Femur (tissue), 1 donor: ENCODE data around the gene SDHB.

Experiments used
- DNase-seq: peaks from one replicate; pipeline ENCODE4 v3.0.0-alpha.2; 2017

SDHB gene

DNA sequence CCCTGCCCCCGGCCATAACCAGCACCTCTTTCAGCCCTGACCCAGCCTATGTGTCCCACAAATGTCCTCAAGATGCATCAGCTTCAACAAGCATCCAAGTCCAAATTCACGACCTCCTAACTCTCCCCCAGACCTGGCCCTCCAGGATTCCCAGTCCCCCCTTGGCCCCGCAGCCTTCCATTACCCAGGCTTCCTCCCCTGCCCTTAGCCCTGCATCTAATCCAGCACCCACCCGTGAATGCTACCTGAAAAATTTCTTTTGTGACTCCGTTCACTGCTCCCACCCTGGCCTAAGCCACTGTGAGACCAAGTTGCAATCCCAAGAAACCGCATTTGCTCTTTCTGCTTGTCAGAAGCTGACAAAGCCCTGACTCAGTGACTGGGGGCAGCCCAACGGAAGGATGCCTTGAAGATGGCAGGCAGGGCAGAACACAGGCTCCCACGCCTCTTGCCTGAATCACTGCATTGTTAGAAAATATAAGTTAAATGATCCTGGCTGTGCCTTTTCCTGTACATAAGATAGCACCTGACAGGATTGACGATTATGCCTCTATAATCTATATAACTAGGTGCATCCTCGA is 72.5 kb downstream of the SDHB start:
- DNase-seq: no peak

DNA sequence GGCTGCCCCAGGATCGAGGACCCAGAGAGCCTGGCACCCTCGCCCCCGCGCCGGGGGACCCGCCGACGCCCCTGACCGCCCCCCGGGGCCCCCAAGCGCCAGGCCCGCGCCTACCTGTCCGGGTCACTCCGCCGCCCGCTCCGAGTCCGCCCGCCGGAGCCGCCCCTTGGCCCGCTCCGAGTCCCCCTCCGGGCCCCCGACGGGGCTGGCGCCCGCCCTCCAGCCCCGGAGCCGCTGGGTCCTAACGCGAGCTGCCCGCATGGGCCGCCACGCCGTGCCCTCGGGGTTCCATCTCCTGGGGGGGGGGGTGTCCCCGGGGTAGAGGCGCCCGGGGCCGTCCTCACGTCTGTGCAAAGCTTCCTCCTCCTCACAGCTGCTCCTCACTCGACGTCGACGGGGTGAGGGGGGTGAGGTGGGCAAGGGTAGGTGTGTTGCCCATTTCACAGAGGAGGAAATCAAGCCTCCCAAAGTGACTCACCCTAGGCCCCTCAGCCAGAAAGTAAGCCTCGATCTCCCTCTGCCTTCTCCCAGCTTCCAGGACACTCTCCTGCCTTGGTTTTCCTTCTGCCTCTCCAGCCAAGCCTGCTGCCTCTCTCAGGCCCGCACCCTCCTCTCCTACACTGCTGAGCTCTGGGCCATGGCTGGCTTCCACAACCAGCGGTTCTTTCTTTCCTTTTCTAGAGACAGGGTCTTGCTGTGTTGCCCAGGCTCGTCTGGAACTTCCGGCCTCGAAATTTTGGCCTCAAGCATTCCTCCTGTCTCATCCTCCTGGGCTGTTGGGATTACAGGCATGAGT is 73.2 kb downstream of the SDHB start, which contains the start of gene MFAP2:
MFAP2 (minus strand) TSS at position 148 of the 796 bp plus-strand sequence. CDS start 2,347 bp downstream, outside the sequence.
- peak; percentile 71 for DNase-seq

DNA sequence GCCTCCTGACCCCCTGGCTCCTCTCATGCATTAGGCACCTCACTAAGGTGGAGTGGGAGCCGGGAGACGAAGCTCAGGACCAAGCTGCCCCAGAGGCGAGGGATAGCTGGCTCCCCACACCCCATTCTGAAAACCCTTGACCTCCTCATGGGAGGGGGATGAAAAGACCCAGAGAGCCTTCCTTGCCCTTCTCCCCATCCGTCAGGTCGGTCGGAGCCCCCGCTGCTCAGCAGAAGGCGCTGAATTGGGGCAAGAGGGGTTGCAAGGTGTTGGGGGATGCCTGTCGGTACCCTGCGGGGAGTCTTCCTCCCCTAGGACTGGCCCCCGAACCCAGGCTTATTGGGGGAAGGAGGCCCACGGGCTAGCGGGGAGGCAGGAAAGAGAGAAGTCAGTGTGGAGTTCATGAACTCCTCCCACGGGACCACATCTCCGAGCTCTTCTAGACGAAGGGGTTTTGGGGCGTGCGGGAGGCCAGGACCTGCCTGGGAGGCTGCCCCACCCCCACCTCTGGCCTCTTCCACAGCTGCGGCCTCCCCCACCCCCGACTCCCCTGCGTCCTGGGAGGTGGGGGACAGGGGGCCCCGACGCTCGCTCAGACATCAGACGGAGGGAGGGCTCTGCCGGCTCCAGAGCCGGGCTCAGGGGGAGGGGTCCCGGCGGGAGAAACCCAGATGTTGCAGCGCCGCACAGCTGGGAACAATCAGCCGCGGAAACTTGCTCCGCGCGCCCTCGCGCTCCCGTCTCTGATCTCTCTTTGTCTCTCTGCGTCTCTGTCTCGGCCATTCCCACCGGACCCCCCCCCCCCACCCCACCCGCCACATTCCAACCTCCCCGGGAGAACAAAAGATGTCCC is 74.1 kb downstream of the SDHB start:
- DNase-seq: peak; percentile 69

DNA sequence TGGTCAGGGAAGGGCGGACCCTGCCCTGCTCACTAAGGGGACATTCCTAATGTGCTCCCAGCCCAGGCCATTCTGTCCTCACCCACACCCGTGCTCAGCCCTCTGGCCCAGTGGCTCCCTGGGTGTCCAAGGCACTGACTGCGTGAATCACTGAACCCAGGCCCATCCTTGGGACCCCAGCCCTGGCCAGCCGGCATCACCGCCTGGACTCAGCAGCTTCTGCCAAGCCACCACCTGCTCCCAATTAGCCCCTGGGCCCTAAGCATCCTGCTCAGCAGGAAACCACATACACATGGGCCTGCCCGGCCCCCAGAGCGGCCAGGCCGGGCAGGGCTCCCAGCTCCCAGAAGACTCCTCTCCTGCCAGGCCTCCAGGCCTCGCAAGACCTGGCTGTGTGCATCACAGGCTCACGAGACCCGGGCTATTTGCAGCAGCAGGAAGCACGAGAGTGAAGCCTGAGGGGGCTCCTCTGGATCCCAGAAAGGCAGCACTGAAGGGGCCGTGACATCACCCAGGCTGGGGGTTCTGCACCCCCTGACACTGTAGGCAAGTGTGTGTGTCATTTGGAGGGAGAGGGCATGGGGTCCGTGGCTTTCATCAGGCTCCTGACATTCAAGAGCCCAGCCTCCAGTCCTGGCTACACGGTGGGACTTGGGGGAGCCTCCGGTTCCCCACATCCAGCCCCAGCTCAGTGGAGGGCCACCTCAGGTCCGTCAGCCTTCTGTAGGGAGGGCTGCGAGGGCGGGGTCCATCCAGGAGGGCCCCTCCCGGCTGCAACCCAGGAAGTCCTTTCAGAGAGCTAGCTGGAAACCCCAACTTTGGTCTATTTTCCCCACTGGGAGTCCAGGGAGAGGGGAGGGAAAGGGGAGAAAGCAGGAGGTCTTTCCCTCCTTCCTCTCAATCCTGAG is 75.0 kb downstream of the SDHB start:
- peak; percentile 71 for DNase-seq

DNA sequence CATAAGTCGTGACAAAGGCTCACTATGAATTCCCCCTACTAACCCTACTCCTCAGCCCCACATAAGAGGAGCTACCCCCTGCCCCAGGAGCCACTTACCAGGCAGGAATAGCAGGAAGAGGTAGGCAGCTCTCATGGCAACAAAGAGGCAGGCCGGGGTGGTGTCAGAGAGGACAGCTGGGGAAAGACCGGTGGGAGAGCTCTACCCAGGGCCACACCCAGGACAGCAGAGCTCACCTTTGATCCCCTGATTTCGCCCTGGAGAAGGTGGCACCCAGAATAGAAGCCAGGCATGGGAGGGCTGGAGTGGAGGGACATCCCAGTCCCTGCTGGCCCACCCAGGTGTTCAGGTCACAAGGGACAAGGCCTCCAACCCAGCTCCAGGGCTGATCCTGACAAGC is 75.7 kb downstream of the SDHB start:
- DNase-seq: no peak

DNA sequence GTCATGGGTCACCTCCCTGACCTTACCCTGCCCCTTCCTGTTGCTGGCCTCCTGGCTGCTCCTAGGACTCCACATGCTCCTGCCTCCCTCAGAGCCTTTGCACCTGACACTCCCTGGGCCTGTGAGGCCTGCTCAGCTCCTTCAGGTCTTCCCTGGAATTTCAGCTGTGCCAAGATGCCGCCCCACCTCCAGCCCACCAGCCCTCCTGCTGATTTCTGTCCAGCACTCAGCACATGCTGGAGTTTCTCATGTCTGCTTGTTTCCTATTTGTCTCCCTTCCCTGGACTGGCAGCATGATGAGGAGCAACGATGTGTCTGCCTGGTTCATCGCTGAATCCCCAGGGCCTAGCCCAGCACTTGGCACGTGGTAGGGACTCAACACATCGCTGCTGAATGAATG is 76.5 kb downstream of the SDHB start:
- DNase-seq: no peak

DNA sequence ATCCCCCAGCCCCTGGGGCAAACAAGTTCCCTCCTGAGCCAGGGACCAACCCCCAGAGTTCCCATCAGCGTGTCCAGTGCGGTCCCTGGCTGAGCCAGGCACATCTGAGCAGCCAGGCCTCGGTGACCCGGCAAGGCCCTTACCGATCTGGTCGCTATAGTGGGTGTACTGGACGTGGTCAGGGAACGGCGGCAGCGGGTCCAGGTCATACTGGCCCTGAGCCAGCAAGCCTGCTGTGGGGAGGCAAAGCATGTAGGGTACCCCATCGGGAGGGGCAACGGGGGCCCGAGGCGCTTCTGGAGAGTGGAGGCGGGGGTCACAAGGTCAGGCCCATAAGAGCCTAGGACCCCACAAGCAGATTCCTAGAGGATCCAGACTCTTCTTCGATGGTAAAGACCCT is 76.9 kb downstream of the SDHB start:
- DNase-seq: no peak

DNA sequence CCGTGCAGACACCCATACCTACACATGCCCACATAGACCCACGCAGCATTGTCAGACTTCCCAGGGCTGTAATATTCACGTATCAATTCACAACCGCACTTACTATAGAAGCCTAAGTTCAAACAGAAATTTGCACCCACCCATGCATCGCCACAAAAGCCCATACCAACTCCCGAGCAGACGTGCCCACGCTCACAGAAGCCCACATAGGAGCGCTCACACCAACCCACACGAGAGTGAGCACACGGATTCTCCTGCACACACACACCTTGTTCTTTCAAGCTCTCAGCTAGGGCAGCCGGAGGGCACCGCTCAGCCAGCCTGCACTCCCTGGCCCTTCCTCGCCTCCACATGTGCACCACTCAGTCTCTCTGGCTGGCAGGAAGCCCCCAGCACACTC is 78.0 kb downstream of the SDHB start:
- DNase-seq: no peak

DNA sequence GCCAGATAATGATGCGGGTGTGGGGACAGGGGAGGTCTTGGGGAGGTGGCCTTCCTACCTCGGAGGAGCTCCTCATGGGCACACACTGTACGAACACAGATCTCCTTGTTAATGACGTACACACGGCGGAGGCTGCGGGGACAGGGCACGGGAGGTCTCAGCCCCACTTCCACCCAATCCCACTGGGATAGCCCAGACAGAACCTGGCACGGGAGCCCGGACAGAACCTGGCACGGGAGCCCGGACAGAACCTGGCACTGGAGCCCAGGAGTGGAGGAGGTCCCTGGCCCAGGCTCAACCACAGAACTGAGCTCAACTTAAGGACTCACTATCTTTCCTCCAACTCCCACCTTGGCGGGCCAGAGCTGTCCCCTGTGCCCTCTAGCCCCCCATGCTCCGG is 78.6 kb downstream of the SDHB start:
- DNase-seq: no peak

DNA sequence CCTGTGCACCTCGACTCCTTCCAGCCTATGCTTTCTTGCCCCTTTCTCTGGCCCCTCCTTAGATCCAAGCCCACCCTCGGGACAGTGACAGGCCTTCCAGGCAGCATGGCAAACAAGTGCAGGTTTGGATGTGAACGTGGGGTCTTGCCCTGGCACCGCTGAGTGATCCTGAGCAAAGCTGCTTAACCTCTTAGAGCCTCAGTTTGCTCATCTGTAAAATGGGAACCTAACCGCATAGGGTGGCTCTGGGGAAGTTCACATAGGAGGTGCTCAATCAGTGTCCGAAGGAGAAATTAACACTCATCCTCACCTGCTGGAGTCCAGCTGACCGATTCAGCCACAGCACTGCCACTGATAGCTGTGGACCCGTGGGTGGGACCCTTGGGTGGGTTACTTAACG is 80.6 kb downstream of the SDHB start:
- no peak for DNase-seq

DNA sequence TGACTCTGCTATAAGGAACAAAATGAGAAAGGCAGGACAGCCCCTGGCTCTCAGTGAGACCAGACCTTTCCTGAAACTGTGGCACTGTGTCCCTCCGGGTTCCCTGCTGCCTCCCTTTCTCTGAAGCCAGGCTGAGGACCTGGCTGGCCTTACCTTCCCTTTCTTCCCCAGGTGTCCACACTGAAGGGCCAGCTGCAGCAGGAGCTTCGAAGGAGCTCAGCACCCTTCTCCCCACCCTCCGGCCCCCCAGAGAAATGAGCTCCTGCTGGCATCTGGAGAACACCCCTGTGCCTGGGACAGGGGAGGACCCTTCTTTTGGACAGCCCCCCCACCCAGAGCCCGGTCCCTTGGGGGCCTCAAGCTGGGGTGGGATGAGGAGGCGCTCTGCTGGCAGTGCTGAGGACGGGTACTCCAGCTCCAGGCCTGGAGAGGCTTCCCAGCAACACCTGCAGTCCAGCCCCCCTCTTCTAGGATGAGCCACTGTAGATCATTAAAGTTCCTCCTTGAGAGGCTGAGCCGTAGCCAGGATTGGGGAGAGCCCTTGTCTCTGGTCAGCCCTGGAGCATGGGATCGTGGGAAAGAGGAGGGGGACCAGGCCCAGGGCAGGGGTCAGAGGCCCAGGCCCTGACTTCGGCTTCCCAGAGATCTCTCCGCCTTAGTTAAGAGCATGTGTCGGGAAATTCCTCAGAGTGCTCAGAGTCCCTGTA is 81.5 kb downstream of the SDHB start:
- DNase-seq: no peak

DNA sequence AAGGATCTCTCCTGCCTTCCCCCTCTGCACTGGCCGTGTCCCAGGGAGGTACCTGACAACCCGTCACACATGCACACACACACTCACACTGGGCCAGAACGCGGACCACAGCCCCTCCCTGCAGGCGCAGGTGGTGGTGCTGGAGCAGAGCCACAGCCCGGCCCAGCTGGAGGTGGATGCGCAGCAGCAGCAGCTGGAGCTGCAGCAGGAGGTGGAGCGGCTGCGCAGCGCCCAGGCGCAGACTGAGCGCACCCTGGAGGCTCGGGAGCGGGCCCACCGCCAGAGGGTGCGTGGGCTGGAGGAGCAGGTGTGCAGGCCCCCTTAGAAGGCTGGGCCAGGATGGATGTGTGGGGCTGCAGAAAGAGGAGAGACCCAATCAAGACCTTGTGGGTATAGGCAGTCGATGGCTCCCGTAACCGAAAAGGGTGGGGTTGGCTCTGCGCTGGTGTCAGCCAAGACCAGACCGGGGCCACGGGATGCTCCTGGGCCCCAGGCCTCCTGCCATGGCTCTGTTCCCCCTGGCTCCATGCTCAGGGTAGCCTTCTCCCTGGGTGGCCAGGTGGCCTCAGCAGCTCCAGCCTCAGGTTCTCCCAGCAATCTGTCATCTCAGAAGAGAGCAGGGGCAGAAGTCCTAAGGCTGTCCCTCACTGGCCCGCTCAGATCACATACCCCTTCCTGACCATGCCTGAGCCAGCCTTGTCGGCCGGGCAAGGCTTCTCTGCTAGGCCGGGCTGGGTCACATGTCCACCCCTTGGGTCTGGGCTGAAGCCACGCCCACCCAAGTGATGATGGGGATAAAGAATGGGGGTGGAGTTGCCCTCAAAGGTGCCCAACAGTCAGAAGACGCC is 82.3 kb downstream of the SDHB start:
- no peak for DNase-seq

DNA sequence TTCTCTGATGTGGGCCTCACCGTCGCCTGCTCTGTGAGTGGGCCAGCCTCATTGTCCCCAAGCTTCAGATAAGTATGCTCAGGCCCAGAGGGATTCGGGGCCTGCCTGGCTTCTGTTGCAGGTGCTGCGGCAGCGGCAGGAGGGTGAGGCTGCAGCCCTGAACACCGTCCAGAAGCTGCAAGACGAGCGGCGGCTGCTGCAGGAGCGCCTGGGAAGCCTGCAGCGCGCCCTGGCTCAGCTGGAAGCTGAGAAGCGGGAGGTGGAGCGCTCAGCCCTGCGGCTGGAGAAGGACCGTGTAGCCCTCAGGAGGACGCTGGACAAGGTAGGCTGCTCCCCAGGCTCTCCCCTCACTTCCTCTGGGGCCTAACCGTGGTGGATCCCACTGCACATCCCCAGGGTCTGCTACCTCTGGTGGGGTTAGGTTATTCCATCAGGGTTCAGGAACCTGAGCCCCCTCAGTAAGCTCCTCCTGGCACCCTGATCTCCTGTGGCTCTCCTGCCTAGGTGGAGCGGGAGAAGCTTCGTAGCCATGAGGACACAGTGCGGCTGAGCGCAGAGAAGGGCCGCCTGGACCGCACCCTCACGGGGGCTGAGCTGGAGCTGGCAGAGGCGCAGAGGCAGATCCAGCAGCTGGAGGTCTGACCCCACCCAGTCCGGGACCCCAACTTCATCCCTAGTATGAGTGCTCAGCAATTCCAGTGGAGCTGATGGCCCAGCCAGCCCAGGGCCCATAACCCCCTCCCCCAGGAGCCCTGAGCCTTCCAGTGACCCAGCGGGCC is 83.5 kb downstream of the SDHB start:
- DNase-seq: no peak

DNA sequence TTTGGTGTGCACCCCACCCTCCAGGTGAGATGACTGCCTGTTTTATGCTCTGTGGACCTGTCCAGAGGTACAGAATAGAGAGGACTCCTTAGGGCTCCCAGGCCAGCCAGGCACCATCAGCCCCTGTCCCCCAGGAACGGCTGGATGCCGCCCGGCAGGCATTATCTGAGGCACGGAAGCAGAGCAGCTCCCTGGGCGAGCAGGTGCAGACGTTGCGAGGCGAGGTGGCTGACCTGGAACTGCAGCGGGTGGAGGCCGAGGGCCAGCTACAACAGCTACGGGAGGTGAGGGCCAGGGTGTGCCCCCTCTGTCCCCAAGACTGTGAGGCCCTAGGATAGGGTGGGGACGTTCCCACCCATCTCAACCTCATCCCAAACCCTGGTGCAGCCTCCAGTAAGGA is 84.2 kb downstream of the SDHB start:
- no peak for DNase-seq

DNA sequence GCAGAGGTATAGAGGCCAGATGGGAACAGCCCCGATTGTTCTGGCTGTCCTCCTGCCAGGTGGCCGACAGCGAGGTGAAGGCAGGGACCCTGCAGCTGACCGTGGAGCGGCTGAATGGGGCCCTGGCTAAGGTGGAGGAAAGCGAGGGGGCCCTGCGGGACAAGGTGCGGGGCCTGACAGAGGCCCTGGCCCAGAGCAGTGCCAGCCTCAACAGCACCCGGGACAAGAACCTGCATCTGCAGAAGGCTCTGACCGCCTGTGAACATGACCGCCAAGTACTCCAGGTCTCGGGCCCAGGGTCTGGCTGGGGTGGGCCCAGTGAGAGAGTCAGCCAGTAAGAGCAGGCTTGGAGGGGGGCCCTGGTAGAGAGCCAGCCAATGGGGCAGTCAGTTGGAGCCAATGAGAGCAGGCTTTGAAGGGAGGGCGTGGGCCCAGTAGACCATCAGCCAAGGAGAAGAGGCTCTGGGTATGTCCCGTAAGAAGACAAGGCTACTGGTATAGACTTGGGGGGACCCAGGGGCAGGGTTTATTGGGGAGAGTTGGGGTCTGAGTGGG is 84.7 kb downstream of the SDHB start:
- peak; percentile 64 for DNase-seq
